NB4 (cell line): ENCODE data around the gene NSUN6.

Source experiments
- CTCF ChIP-seq: IDR thresholded peaks from one replicate; pipeline ENCODE4 v1.5.1; 2012; ENCODE audit warnings: low read depth, low read length
- MAX ChIP-seq: IDR thresholded peaks from 2 replicates; pipeline ENCODE4 v1.6.1; 2011; ENCODE audit warnings: low read depth, low read length
- MYC ChIP-seq: IDR thresholded peaks from 2 replicates; pipeline ENCODE4 v1.6.1; 2011; ENCODE audit warnings: low read depth, low read length
- POLR2A ChIP-seq: IDR thresholded peaks from 2 replicates; pipeline ENCODE4 v1.6.1; 2011; ENCODE audit warnings: mild to moderate bottlenecking; ENCODE audit not compliant: insufficient read length; ENCODE audit errors: extremely low read depth

GRCh38 chr10:18576586-18576985, 74.8 kb downstream of the NSUN6 start:
- TF ChIP-seq POLR2A, result no peak
- no peak for TF ChIP-seq CTCF
- no peak for TF ChIP-seq MAX
- no peak for TF ChIP-seq MYC
